Suppressor macrophage (primary cell): ENCODE measurements around the gene MYO1D.
A peak's percentile ranks its signal among the peaks of the same experiment; 100 is the strongest.

ENCODE experiments used
- DNase-seq, 4 experiments: peaks; one replicate each; pipeline ENCODE4 v3.0.0-alpha.2; 2020 to 2022

Gene MYO1D

GRCh38 chr17:32502013-32502412 lies 374.9 kb downstream of the MYO1D start:
- DNase-seq: no peak

DNA sequence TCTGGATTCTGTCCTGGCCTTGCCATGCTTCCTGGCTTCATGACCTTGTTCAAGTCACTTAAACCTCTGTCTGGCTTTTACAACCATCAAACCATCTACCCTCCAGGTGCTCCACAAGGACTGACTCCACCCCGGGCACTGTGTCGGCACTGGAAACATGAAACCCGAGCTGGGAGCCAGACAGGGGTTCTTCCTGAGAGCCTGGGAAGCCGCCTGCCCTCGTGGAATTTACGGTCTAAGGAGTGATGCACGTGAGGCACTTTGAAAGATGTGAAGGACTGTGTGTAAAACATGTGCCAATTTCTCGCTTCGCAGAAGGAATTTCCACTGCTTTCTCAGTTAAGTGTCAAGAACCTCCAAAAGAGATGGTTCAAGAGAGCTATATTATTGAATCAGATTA lies 378.5 kb downstream of the MYO1D start:
- no peak for DNase-seq

DNA sequence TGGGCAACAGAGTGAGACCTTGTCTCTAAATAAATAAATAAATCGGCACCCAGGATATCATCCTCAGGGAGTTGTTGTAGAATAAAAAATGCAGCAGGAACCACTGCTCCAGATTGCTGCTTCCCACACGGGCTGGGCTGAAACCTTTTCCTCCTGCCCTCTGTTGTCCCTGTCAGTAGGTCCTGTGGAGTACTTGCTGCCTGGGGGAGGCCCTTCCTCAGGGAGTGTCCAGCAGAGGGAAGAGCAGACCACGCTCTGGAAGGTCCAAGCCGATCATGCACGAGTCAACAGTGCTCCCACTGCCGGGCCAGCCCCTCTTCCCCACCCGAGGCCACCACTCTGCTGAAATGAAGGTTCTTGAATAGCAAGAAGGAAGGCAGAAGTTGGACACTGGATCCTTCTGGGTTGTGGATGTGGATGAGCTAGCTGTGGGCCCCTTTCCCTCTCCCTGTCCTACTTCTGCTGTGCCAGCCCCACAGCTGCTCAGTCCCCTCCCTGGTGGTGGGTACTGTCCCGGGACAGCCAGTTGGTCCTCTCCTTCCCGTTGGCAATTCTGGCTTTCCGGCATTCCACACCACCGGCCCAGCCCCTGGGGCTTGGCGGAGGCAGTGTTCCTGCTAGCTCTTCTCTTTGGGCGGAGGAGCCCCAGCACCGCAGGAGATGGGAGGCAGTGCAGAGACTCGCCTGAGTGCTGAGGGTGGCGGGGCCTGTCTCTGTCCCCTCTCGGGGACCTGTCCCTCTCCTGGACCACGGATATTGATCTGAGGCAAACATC lies 379.3 kb downstream of the MYO1D start:
- DNase-seq: no peak

GRCh38 chr17:32496395-32497073 lies 380.4 kb downstream of the MYO1D start:
- no peak for DNase-seq

DNA sequence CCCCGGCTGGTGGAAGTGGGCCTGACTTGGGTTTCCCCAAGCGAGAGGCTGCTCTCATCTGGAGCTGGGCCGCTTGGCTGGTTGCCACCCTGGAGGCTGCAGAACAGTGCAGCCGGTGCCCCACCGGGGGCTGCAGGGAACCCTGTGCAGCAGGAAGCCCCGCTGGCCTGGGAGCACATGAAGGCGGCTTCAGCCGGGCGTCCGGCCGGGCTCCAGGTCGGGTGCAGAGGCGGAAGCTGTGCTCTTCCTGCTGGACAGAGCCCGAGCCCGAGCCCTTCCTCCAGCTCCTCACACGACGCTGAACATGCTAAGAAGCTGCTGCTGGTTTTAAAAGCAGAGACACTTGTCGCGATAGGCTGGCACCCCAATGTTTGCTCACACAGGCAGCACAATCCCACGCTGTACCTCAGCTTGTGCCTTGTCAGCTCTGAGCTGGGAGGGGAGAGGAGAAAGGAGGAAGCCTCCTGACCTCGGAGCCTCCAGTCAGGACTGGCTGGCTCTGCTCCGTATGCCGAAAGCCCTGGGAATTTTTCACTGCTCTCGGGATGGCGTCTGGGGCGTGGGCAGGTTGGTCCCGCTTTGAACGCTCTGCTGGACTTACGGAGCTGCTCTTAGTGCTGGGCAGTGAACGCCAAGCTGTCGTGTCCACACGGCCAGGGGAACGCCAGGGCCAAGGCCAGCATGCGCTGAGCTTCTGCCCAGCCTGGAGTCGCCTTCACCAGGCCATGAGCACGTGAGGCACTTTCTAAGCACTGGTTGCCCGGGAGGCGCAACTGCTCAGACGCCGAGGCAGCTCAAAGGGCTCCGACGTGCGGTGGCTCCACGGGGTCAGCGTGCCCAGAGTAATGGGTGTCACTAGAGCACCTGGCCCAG lies 381.3 kb downstream of the MYO1D start:
- DNase-seq: peak in 3 of 4 experiments; percentile 60 to 74 (median 62)

- DNase-seq: peak in 1 of 4 experiments; percentile 18
These were observed 382.1 kb downstream of the MYO1D start for GRCh38 chr17:32494621-32495358.

- DNase-seq: no peak
These were observed 382.9 kb downstream of the MYO1D start for GRCh38 chr17:32493976-32494513.

GRCh38 chr17:32493571-32493970 lies 383.4 kb downstream of the MYO1D start:
- no peak for DNase-seq

GRCh38 chr17:32492648-32493289 lies 384.2 kb downstream of the MYO1D start:
- DNase-seq: peak; percentile 30 to 67 (median 48)

- DNase-seq: no peak
These were observed 384.7 kb downstream of the MYO1D start for GRCh38 chr17:32492264-32492589.

GRCh38 chr17:32491371-32492263 lies 385.3 kb downstream of the MYO1D start:
- peak in 2 of 4 experiments; percentile 28 to 45 for DNase-seq

DNA sequence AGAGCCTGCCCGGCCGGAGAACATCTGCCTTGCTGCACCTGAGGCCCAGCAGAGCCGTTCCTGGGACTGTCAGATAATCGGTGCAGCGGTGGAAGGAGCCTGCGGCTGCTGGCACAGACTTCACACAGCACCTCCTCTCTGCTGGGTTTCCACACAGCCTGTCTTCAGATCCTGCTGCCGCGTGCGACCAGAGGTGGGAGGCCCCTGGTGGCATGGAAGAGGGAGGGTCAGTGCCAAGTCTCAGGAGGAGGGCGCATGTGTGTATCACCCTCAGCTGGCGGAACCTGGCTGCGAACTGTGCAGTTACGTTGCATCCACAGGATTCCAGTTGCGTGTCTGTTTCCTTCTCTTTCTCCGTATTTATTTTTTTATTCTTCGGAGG lies 386.8 kb downstream of the MYO1D start:
- no peak for DNase-seq

DNA sequence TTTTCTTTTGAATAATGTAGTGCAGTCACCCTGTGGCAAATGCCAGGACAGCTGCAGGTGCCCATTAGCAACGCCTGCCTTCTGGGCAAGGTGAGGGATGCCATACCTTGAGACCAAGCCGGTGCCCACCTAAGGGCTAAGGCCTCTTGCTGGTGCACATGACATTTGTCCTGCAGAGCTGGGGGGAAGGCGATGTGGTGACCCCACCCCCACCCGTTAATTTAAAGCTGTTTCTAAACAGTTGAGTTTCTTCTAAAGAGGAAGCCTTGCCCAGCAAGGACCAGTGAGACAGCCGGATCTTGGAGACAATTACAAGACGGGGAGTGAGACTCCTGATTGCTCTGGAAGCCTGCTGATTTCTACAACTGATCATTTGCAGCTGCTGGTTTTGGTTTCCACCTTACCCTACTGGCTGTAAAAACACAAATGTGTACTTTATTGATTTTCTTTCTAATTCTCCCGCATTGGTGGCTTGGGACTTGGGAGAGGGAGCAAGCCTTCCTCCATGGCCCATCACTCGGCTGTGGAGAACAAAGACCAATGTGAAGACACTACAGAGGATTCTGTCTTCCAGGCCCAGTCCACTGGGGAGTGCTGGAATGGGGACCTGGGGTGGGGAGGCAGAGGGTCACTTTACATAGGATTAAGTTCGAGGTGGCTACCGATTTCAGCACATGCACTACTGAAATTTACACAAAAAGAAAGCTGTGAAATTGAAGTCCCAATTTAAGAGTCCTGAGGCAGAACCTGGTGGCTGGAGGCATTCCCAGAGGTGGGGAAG lies 387.4 kb downstream of the MYO1D start:
- DNase-seq: no peak

- no peak for DNase-seq
These were observed 388.2 kb downstream of the MYO1D start for GRCh38 chr17:32488604-32489180.

GRCh38 chr17:32488177-32488542 lies 388.8 kb downstream of the MYO1D start:
- no peak for DNase-seq

- peak in 2 of 4 experiments; percentile 27 to 42 for DNase-seq
These were observed 389.3 kb downstream of the MYO1D start for GRCh38 chr17:32487473-32488176.

DNA sequence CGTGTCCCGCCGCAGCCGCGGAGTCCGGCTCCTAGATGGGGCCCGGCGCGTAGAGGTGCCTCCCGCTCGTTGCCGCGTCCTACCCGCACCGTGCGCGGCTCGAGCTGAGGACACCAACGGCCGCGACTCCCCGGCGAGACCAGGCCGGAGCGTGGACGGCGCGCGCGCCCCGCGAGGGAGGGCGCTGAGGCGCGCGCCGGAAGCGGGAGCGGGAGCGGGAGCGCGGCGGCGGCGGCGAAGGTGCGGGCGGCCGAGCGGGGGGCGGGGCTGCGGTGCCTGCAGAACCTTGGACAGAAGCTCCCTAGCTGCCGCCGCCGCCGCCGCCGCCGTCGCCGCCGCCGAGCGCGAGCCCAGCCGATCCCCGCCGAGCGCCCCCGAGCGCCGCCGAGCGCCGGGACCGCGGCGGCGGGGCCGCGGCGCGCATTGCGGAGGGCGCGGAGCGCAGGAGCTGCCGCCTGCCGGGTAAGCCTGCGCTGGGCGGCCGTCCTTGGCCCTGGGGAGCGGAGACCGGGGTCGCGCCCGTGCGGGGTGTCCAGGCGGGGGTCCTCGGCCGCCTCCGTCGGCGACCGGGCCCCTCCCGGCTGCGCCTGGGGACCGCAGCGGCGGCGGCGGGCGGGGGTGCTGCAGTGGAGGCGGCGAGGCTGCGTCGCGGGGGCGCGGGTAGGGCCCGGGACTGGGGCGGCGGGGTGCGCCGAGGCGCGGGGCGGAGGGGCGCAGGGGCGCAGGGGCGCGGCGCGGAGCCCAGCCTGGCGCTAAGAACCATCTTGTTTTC lies 390.0 kb downstream of the MYO1D start, which contains the start of gene CDK5R1:
TSS of gene CDK5R1 (plus strand) at position 293 of the 772 bp plus-strand sequence. CDS start 628 bp downstream, outside the sequence.
- peak; percentile 62 to 89 (median 76) for DNase-seq
